CD4-positive, alpha-beta T cell treated with Interleukin-4 for 1 hour (primary cell): ENCODE measurements around the gene UTP4.
"Not testable (repeated sequence)": the region's sequence is repeated elsewhere in the genome, so short reads cannot be mapped to it uniquely, and the experiment has no call there.

Experiments
- DNase-seq, 2 donors: peaks; one replicate each; pipeline ENCODE4 v3.0.0-alpha.2; 2020 to 2022

Gene UTP4

DNA sequence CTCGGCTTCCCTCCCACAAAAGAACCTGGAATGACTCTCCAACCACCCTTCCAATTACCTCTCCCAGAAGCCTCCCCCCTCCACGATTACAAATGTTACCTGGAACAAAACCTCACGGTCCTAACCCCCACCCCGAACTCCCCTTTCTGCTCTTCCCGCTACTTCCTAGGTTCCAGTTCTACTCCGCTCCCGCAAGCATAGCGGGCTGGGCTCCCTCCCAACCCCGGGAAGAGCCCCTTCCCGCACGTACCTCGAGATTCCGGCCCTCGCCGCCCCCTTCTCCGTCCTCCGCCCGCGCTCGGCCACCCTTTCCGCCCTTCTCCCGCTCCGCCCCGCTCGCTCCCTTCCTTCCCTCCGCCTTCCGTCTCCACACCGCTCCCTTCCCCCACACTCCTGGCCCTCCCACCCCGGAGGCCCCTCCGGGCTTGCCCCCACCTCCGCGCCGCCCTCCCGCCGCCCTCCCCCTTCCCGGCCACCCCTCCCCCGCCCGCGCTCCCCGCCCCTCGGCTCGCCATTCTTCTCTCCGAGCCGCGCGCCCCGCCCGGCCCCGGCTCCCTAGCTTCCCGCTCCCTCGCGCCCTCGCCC lies 518 bp upstream of the UTP4 start:
- peak; percentile 65 to 77 for DNase-seq

- peak in 1 of 2 donors; percentile 24 for DNase-seq
Observed at GRCh38 chr16:69133373-69133954, 1.0 kb downstream of the UTP4 start.

DNA sequence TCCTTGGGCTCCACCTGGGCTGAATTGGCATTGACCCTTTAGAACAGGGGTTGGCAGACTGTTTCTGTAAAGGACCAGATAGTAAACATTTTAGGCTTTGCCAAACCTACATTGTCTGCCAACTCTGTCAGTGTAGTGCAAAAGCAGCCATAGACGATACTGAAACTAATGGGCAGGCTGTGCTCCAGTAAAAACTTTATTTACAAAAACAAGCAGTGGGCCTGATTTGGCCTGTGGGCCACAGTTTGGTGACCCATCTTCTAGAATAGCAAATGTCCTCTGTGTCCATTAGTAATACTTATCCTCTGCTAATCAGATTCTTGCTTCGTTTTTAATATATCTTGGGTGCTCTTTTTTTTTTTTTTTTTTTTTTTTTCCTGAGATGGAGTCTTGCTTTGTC lies 6.2 kb downstream of the UTP4 start:
- DNase-seq, result no peak

GRCh38 chr16:69139464-69139863 lies 7.0 kb downstream of the UTP4 start:
- not testable (repeated sequence) for DNase-seq

DNA sequence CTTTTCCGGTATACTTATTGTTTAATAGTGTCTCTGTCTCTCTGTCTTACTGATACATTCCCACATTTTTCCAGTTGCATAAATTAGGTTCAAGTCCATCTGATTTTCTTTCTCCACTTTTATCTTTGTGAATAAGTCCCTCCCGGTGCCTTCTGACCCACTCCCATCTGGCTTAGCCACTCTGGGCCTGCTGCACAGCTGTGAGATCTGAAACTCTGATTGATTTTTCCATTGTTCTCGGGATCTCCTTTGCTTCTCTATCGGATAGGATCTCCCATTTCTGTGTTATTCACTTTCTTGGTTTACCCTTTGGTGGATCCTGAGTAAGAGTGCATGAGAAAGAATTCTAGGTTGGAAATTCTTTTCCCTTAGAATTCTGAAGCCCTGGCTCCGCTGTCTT lies 8.6 kb downstream of the UTP4 start:
- no peak for DNase-seq

DNA sequence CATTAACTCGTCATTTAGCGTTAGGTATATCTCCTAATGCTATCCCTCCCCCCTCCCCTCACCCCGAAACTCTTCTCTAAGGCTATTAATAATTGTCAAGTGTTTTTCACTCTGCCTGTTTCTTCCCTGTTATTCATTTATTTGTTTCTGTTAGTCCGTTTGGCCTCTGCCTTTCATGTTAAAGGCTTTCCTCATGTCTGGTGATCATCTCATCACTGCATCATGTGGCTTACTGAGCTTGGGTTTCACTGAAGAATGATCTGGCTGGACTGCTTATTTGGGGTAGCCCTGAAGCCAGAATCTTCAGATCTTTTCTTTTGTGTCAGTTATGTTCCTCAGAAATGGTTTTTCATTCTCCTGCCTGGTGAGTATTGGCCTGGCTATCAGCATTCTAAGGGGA lies 9.5 kb downstream of the UTP4 start:
- DNase-seq, result no peak

- DNase-seq, result no peak
Observed at GRCh38 chr16:69143116-69143515, 10.7 kb downstream of the UTP4 start.

DNA sequence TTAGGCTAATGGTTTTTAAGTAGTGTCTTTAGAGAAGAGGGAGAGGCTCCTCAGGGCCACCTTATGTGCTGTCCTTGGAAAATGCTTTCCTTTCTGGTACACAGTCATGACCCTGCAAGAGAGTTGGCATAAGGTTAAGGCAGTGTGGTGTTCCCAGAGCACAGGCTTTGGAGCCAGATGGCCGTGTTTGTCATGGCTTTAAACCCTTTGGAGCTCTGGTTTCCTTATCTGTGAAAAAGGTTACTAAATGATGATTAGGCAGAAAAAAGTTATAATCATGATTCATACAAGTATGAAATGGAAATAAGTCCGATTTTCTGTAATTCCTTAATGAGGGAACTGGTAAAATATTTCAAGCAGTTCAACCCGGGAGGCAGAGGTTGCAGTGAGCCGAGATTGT lies 13.2 kb downstream of the UTP4 start:
- DNase-seq, result no peak

GRCh38 chr16:69149621-69150020 lies 17.2 kb downstream of the UTP4 start:
- not testable (repeated sequence) for DNase-seq

DNA sequence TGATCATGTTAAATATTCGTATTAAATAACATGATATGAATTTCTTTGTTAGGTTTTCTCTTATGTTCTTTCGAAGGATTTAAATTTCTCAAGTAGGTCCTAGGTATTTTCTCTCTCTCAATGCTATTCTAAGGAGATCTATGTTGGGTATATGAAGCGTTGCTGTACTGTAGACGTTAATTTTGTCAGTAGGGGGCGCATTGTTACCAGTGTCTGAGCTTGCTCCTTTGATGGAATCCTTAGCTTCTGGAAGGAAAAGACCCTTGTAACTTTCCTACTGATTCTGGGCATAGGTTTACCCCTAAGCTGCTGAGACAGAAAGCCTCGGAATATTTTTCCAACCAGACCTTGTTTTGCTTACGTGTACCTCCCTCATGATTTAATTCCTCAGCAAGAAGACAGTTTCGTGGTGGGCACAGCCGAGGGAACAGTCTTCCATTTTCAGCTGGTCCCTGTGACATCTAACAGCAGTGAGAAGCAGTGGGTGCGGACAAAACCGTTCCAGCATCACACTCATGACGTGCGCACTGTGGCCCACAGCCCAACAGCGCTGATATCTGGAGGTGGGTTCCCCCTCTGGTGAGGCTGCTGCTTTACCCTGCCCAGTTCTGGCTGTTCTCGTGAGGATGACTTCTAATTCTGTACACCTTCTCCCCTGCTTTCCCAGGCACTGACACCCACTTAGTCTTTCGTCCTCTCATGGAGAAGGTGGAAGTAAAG lies 17.9 kb downstream of the UTP4 start:
- DNase-seq, result peak; percentile 56 to 79

- no peak for DNase-seq
Observed at GRCh38 chr16:69157196-69157595, 24.7 kb downstream of the UTP4 start.

- no peak for DNase-seq
Observed at GRCh38 chr16:69160192-69160591, 27.7 kb downstream of the UTP4 start.

DNA sequence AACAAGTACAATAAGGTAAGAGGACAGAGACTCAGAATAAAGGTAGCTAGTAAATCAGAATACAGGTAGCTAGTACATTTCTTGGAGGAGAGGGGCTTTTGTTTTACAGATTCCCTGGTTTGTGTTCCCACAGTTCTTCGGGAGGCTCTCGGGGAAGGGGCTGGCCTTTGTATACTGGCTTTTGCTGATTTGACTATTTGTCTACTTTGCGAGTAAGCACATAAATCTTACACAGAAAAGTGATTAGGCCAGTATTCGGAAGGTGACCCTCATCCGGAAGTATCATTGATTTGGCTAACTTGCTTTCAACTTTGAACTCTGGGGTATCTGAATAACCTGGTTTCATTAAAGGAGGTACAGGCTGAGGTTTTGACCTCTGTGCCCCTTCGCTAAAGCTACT lies 33.1 kb downstream of the UTP4 start:
- DNase-seq, result no peak

DNA sequence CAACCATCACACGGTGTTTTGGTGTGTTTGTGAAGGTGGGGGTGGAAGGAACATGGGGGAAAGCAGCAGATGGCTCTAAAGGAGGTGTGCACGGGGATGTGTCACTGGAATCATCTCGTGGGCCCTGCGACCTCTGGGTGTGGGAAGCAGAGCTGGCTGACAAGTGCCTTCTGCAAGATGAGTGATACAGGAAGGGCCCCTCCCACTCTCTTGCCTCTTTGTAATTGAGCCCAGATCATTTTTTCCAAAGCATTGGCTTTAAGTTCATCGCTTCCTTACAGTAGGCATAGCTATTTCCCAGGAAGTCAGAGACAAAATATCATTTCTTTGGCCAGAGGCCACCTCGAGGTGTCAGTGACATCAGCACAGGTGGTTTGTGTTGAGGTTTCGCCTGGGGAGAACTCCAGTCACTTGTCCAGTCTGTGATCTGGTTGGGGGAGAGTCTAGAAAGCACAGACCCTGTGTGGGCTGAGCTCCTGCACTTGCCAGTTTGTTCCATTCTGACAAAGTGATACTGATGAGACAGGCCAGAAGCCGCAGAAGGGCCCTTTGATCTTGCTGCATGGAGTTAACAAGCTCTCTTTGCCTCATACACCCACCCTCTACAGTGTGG lies 33.9 kb downstream of the UTP4 start:
- DNase-seq, result peak in 1 of 2 donors; percentile 13

DNA sequence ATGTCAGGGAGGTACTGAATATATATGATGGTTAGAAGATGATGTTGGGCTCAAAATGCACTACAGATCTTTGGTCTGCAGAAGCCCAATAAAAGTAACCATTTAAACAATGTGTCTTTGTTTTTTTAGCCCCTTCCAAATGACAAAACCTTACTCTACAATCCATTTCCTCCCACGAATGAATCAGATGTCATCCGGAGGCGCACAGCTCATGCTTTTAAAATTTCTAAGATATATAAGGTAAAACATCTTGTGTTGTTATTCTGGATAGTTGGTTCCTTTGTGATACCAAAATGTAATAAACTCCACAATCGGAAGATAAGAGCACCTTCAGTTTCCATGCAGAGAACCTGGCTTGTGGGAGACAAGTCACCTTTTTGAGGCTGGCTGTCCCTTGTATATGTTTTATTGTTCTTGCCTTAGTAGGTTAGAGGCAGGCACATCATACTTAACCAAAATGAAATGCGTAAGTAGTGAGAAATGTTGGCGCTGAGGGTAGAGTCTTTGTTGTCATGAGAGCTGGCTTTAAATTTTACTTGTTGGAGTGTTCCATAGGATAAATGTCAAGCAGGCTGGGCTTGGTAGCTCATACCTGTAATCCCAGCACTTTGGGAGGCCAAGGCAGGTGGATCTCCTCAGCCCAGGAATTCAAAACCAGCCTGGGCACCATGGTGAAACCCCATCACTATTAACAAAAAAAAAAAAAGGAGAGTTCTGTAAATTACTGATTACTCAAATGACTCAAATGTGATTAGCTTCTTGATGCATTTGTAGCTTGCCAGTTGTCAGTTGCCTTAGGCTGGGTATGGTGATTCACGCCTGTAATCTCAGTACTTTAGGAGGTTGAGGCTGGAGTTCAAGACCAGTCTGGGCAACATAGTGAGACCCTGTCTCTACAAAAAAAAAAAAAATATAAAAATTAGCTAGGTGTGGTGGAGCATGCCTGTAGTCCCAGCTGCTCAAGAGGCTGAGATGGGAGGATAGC lies 34.8 kb downstream of the UTP4 start:
- DNase-seq, result no peak

GRCh38 chr16:69169051-69169450 lies 36.6 kb downstream of the UTP4 start:
- no peak for DNase-seq

- DNase-seq, result no peak
Observed at GRCh38 chr16:69169607-69170352, 37.3 kb downstream of the UTP4 start.

- no peak for DNase-seq
Observed at GRCh38 chr16:69171325-69172084, 39.1 kb downstream of the UTP4 start.

GRCh38 chr16:69176033-69176800 lies 43.8 kb downstream of the UTP4 start:
- no peak for DNase-seq

DNA sequence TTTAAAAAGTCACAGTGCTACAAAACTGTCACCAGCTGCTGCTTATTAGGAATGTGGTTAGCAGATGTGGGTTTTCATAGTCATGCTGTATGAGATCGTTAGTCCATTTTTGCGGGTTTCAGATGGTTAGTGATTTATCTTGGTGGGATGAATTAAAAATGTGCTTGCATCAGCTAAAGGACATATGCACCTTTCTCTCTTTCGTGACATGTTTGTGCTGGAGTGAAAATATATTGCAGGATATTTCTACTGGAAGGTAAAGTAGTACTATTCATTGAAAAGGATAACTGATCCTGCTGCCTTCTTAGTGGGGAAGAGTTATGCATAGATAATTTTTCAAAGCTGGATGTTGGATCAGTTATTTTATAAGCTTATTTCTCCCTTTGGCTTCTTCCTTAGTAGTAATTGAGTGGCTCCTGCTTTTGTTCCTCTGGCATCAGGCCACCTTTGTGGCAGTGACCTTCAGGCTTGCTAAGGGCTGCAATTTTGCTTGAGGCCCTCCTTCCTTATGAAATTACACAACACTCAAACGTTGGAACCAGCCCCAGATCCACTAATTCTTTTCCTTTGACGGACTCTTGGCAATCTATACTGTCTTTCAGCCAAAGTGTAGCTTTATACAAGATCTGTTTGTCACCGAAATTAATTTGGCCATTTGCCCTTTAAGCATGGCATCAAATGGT lies 47.0 kb downstream of the UTP4 start:
- no peak for DNase-seq
